Measurements from ENCODE around the gene MMP23B.
A peak's percentile ranks its signal among the peaks of the same experiment; 100 is the strongest.

Gene MMP23B

DNA sequence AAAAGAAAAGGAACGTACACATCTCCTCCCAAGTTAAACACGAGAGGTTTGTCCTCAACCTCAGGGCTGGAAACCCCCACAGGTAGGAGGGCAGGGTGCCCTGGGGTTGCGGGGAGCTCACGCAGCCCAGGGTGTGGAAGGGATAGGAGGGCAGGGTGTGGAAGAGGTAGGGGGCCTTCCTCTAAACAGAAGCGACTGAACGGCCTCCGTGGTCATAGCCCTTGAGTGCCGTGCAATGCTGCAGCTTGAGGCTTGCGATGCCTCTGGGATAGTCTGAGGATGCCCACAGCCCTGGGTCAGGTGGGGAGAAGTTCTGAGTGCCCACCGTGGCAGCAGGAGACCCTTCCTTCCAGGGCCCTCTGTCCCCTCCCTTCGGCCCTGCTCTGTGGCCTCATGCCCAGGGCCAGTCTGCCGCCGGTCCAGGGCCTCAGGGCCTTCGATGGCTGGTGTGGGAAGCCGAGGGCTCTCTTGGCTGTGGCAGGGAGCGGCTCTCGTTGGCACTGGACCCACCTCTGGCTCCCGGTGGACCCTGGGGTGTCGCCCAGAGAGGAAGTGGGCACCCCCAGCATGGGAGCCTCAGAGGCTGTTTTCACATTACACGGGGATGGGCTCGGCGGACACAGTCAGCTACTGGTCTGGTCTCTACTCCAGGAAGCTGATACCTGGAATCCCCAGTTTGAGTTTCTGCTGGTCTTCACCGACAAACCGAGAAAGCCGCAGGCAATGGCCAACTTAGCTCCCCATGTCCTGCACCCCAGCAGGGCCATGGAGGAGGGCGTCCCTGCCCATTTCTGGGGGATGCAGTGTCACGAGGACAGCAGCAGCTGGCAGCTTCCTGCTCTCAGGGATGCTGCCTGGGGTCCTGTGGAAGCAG is 33.2 kb downstream of the MMP23B start:
- TF ChIP-seq CTCF (IDR thresholded peaks at IDR 0.05; ENCODE audit: control insufficient read depth, insufficient read depth, low read depth, low read length, missing control alignments), result no peak

GRCh38 chr1:1665815-1666251 is 33.9 kb downstream of the MMP23B start:
- no peak overlapping the region for H3K4me3 ChIP-seq (ENCODE audit: control insufficient read depth, low read depth, low read length)
- TF ChIP-seq CTCF (IDR thresholded peaks at IDR 0.05; ENCODE audit: control insufficient read depth, insufficient read depth, low read depth, low read length, missing control alignments), result peak; percentile 48
- no peak for DNase-seq (ENCODE audit: low read depth)

More for the DNA sequence above, 33.2 kb downstream of the MMP23B start:
- DNase-seq (ENCODE audit: low read depth), result no peak
- no peak overlapping the region for H3K4me3 ChIP-seq (ENCODE audit: control insufficient read depth, low read depth, low read length)

DNA sequence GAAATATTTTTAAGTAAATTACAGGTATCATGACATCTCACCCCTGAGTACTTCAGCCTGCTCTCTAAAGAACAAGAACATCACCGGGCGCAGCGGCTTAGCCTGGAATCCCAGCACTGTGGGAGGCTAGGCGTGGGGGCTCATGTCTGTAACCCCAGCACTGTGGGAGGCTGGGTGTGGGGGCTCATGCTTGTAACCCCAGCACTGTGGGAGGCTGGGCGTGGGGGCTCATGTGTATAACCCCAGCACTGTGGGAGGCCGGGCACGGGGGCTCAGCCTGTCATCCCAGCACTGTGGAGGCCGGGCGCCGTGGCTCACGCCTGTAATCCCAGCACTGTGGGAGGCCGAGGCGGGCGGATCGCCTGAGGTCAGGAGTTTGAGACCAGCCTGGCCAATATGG is 34.6 kb downstream of the MMP23B start:
- no peak for TF ChIP-seq CTCF (IDR thresholded peaks at IDR 0.05; ENCODE audit: control insufficient read depth, insufficient read depth, low read depth, low read length, missing control alignments)
- no peak for DNase-seq (ENCODE audit: low read depth)
- no peak overlapping the region for H3K4me3 ChIP-seq (ENCODE audit: control insufficient read depth, low read depth, low read length)

DNA sequence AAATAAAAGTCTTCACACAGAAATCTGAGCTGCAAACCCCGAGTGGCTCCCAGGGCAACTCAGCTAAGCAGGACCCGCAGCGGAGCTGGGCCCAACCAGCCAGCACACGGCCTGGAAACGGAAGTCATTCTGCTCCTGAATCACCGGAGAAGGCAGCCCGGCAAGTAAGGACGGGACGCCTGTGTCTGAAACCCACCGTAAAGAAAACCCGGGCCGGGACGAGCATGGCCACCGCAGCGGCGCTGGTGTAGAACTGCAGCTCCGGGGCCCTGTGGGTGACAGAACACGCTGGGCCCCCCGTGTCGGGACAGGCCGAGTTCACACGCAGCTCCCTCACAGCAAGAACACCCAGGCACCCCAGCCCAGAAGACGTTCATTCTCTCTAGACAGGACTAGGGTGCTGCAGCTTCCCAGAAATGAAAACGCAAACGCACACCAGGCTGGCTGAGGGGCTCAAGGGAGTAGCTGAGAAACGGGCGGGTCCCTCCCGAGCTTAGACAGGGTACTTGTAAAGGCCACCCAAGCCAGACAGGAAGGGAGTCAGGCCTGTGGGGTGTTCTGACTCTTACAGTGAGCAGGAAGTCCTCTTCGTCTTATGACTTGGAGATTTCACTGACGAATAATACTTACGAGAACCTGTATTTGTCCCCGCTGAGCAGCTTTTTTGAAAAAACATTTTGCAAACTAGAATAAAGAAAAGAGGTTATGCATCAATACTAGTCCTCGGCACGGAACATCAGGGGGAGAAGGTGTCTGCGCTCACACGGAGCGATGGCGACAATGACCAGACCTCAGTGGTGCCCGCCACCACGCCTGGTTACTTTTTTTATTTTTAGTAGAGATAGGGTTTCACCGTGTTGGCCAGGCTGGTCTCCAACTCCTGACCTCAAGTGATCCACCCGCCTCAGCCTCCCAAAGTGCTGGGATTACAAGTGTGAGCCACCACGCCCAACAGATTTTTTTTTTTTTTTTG is 37.8 kb downstream of the MMP23B start:
- no peak for TF ChIP-seq CTCF (IDR thresholded peaks at IDR 0.05; ENCODE audit: control insufficient read depth, insufficient read depth, low read depth, low read length, missing control alignments)
- no peak for DNase-seq (ENCODE audit: low read depth)

GRCh38 chr1:1670866-1671265 is 38.9 kb downstream of the MMP23B start:
- no peak overlapping the region for H3K4me3 ChIP-seq (ENCODE audit: control insufficient read depth, low read depth, low read length)
- no peak for TF ChIP-seq CTCF (IDR thresholded peaks at IDR 0.05; ENCODE audit: control insufficient read depth, insufficient read depth, low read depth, low read length, missing control alignments)
- no peak for DNase-seq (ENCODE audit: low read depth)

More for the DNA sequence above, 37.8 kb downstream of the MMP23B start:
- no peak overlapping the region for H3K4me3 ChIP-seq (ENCODE audit: control insufficient read depth, low read depth, low read length)

- DNase-seq (ENCODE audit: low read depth), result no peak
- no peak for TF ChIP-seq CTCF (IDR thresholded peaks at IDR 0.05; ENCODE audit: control insufficient read depth, insufficient read depth, low read depth, low read length, missing control alignments)
Measured at GRCh38 chr1:1671365-1672119, 39.6 kb downstream of the MMP23B start.

More at GRCh38 chr1:1671365-1672119, 39.6 kb downstream of the MMP23B start:
- H3K4me3 ChIP-seq (ENCODE audit: control insufficient read depth, low read depth, low read length), result no peak overlapping the region
